GM21528 (cell line): ENCODE measurements around the gene CDH22.

Source experiments
- ATAC-seq: cut with Tn5 transposase; IDR thresholded peaks from one replicate; pipeline ENCODE4 v1.9.1; 2021; ENCODE audit warnings: mild to moderate bottlenecking, moderate library complexity; ENCODE audit not compliant: unreplicated experiment, low FRiP score

CDH22 gene, protein sequence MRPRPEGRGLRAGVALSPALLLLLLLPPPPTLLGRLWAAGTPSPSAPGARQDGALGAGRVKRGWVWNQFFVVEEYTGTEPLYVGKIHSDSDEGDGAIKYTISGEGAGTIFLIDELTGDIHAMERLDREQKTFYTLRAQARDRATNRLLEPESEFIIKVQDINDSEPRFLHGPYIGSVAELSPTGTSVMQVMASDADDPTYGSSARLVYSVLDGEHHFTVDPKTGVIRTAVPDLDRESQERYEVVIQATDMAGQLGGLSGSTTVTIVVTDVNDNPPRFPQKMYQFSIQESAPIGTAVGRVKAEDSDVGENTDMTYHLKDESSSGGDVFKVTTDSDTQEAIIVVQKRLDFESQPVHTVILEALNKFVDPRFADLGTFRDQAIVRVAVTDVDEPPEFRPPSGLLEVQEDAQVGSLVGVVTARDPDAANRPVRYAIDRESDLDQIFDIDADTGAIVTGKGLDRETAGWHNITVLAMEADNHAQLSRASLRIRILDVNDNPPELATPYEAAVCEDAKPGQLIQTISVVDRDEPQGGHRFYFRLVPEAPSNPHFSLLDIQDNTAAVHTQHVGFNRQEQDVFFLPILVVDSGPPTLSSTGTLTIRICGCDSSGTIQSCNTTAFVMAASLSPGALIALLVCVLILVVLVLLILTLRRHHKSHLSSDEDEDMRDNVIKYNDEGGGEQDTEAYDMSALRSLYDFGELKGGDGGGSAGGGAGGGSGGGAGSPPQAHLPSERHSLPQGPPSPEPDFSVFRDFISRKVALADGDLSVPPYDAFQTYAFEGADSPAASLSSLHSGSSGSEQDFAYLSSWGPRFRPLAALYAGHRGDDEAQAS

DNA sequence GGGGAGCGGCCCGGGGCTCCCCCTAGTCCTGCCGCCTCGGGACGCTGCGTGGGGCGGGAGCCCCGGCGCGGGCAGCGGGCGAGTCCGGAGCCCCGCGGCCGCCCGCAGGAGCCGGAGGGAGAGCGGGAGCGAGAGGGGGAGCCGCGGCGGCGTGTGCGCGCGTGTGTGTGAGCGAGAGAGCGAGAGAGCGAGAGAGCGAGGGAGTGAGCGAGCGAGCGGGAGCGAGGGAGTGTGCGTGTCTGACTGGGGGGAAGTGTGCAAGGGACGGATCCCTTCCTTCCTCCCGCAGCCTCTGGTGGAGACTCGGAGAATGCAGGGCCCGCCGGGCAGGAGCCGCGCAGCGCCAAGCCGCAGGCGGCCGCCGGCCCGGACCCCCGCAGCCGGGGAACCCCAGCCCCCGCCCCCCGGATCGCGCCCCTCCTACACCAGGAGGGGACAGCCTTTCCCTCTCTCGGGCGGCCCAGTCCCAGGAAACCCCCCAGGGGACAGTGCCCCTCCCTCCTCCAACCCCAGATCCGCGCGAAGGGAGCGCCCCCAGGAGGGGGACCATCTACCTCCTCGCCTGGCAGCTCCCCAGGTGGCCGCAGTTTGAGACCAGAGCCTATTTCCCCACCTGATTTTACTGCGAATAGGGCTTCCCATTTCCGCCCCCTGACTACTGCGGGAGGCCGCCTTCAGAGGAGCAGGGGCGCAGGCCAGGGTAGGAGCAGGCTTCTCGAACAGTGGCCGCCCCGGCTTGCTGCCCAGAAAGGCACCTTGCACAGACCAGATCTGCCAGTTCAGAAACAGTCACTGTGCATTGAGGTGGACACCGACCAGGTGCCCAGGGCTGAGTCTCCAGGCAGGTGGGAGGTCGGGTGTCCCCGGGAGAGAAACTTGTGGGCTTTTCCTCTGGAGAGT lies at the start of gene CDH22:
Gene CDH22, minus strand, starts transcription at position 241 of the 900 bp plus-strand sequence. CDS start 57,204 bp downstream, outside the sequence.
- ATAC-seq, result no peak

- no peak for ATAC-seq
These were observed 48.8 kb upstream of the CDH22 start for GRCh38 chr20:46357030-46357514.

DNA sequence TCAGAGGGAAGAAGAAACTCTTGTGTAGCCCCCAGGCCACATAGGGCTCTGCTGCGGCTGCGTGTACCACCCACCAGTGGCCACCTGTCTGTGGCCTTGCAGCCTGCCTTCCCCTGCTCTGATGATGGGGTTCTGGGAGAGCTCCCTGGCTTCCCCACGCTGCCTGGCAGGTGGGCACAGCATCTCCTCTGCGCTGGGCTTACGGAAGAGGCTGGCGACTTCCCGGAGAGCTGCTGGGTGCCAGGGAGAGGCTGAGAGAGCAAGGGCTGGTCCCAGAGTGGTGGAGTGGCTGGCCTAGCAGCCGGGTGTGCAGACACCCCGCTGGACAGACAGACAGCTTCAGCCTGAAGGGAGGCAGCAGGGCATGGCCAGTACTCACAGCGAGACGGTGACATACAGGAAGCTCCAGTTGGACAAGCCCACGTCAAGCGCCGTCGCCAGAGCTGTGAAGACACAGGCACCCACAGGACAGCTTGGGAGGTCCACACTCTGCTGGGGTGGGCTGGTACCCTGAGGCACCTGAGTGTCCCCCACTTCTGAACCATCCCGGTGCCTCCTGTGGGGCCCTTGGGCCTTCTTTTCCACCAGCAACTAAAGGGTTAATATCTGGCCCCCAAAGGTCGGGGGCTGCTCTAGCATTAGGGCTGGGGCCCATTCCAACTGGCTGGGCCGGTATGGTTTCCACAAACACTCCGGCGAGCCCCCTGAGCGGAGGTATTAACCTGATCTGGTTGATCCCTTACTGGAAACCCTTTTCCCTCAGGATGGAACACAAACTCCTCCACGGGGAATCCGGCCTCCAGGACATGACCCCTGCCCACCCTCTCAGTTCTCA lies 48.1 kb upstream of the CDH22 start:
- ATAC-seq, result no peak

- ATAC-seq, result no peak
These were observed 47.5 kb upstream of the CDH22 start for GRCh38 chr20:46355778-46356177.

GRCh38 chr20:46354920-46355654 lies 46.8 kb upstream of the CDH22 start:
- ATAC-seq, result no peak

- no peak for ATAC-seq
These were observed 45.9 kb upstream of the CDH22 start for GRCh38 chr20:46354207-46354555.

DNA sequence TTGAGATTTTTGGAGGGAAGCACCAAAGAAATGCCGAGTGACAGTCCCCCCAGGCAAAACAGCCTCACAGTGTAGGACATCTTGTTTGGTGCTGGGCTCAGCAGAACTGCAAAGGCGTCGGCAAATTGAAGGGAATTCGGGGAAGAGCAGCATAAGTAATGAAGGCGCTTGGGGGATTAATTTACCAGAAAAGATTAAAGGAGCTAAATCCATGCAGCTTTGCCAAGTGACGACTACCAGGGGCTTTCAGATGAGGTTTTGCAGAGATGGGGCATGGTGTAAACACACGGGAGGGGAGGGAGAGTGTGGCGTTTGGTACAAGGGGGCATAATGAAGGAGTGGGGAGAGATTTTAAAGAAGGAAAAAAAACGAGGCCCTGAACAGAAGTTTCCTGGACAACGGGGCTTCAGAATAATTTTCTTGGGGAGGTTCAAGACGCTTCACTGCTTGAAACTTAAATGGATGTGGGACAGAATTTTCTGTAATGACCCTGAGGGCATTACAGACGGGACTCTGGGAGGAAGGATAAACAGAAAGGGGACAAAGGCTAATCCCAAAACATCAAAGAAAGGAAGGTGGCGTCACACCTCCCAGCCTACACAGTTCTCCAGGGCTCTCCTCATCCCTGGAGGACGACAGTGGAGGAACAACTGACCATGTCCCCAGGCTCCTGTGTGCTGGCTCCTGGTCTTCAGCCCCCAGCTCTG lies 45.4 kb upstream of the CDH22 start:
- no peak for ATAC-seq

- ATAC-seq, result no peak
These were observed 44.2 kb upstream of the CDH22 start for GRCh38 chr20:46352370-46352938.

- ATAC-seq, result no peak
These were observed 43.2 kb upstream of the CDH22 start for GRCh38 chr20:46351357-46352058.

GRCh38 chr20:46350986-46351267 lies 42.6 kb upstream of the CDH22 start:
- ATAC-seq, result no peak

DNA sequence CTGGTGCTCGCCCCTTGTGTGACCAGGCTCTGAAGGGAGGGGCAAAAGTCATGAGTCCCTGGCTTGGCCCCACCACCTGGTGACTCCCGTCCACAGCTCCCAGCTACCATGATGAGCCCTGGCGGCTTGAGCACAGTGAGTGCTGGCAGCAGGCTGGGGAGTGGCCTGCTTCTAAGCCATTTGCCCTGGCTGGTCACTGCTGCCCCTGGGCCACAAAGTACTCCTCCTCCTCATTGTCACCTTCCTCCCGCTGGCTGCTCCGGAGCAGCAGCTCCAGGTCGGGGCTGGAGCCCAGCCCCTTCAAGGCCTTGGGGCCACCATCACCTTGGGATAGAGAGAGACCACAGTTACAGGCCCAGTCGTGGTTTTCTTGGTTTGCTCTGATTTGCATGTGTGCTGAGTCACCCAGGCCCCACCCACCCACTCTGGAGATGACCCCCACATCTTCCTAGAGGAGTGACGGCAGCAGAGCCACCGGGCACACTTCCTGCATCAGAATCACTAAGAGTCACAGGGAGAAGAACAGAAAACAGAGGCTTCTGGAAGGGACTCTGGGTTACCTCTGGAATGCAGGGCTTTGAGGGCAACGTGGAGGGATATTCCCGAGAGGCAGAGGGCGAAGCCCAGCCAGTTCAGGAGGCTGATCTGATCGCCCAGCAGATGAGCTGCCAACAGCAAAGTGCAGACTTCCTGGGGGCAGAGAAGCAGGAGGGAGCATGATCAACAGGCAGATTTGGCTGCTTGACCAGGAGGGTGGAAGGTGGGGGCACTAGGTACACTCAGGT lies 42.1 kb upstream of the CDH22 start:
- no peak for ATAC-seq

DNA sequence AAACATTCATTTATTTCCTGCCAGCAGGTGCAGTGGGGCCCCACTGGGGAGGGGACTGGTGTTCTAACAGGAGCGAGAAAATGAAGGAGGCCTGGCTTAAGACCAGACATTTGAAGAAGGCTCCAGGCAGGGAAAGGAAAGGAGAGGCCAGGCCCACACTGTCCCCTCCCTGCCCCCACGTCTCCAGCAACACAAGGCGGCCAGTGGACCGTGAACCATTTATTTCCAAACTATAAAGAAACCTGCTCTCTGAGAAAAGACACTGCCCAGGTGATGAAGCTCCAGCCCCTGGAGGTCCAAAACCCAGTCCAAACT lies 41.4 kb upstream of the CDH22 start:
- ATAC-seq, result no peak

DNA sequence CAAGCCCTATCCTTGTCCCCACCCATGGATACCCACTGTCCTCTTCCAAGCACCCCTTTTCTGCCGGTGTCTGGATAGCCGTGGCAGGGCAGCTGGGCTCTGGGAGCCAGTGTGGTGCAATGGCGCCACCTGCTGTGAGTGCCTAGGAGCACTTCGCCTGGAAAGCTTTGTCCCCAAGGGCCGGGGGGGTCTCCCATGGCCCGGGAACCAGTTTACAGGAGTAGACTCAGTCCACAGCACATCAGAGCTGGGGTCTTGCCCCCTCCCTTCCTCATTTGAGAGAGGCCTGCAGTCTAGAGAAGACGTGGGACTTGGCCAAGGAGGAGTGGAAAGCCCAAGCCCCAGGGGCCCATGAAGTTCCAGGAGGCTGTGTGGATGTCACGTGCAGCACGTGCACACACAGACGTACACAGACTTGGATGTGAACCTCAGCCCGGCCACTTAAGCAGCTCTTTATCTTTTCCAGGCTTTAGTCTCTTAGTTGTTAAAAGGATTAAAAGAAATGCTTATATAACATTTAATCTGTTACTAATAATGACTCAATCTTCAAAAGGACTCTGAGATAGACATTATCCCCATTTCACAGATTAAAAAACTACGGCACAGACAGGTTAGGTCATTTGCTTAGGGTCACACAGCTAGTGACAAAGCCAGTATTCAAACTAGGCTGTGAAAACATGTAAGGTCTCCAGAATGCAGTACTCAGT lies 40.9 kb upstream of the CDH22 start:
- ATAC-seq, result no peak

DNA sequence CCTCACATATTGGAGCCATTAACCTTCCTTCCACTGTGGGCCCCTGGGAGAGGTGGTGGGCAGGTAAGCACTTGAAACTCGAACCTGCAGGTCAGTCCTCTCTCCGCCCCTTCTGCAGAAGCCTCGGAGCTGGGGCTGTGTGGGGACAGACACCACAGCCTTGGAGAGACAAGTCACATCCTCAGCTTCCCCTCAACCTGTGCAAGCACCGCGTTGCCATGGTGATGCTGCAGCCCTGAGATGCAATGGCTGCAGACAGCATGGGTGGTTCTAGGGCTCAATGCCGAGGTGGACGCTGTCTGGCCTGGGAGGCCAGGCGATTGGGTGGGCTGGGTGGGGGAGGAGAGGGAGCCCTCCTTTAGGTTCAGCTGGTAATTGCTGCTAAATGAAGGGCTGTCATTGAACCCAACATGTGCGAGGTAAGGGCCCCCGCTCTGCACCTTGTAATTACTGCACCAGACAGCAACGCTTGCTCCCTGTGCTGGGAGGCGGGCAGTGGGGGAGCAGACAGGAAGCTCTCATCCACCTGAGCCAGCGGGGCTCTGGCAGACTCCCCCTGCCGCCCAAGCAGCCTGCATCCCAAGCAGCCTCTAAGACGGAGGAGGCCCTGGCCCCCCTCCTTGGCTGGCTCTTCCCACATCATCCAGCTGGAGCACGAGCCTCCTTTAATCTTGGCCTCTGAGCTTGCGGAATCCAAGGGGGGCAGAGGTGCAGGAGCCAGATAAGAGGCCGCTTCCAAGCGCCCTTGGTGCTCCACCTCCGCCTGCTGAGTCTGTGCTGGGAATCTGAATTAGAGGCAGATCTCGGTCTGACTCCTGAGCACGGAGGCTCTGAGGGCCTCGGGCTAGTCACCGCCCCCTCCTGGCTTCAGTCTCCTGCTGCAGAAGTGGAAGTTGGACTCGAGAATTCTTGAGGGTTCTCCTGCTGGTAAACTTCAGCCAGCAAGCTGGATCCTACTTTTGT lies 39.8 kb upstream of the CDH22 start:
- ATAC-seq, result no peak

GRCh38 chr20:46346770-46347169 lies 38.5 kb upstream of the CDH22 start:
- ATAC-seq, result no peak
